ENCODE results near the gene LAMA2. TPM values are rescaled to one million over a fixed set of nuclear protein-coding genes. Genes with fewer than 3 reads are reported as not detected.

Gene LAMA2
- total and polyA plus RNA-seq, 2 of the 8 experiments (the other 6 are each of a cell fraction or from before 2014, with no cell fraction given), result 1.3 to 3.8 TPM

DNA sequence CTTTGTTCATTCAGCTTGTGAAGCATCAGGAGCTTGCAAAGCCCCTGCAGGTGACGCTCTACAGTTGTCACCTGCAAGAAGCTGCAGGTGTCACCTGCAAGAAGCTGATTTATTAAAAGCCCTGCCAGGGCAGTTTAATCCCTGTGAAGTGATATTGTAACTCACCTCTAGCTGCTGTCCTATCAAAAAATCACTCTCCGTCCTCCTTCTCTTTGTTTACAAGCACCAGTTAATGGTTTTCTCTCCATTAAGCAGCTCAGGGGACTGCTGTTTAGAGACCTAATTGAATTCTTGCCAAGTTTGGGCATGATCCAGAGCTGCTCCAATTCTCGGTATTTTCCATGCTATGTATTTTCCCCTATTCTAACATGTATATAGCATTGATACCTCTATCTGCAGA lies 481.1 kb downstream of the LAMA2 start (continued):
- TF ChIP-seq EZH2 (IDR thresholded peaks at IDR 0.05; ENCODE audit: low read depth, low read length, severe bottlenecking) (no peak), SIX5 (IDR thresholded peaks at IDR 0.05; ENCODE audit: low read depth, low read length) (no peak), JUND (IDR thresholded peaks at IDR 0.05; ENCODE audit: low read length) (no peak), RBBP5 (IDR thresholded peaks at IDR 0.05; ENCODE audit: borderline replicate concordance, low read depth, low read length) (no peak), CHD1 (IDR thresholded peaks at IDR 0.05; ENCODE audit: low read depth, low read length) (no peak), CBX8 (IDR thresholded peaks at IDR 0.05; ENCODE audit: borderline replicate concordance, low read depth, low read length) (no peak), POU5F1 (IDR thresholded peaks at IDR 0.05; ENCODE audit: low read depth, low read length) (no peak), POLR2A (IDR thresholded peaks at IDR 0.05; ENCODE audit: control extremely low read depth in 1 of 2, low read depth in 2 of 2, low read length in 2 of 2) (no peak)
